CD4-positive, alpha-beta T cell treated with Interleukin-17A for 1 hour (primary cell): ENCODE data around the gene KCNG1.
"Not testable (repeated sequence)": the region's sequence is repeated elsewhere in the genome, so short reads cannot be mapped to it uniquely, and the experiment has no call there.

Experiments
- DNase-seq: peaks from one replicate; pipeline ENCODE4 v3.0.0-alpha.2; 2020

Gene KCNG1

GRCh38 chr20:51022803-51023616 is at the start of gene KCNG1:
KCNG1 (minus strand) TSS chr20:51023107; CDS start chr20:51010338, 12,769 bp downstream.
- peak; percentile 25 for DNase-seq

- no peak for DNase-seq
Observed at GRCh38 chr20:51070621-51071020, 47.7 kb upstream of the KCNG1 start.

GRCh38 chr20:51067792-51068191 is 44.9 kb upstream of the KCNG1 start:
- no peak for DNase-seq

GRCh38 chr20:51065615-51066014 is 42.7 kb upstream of the KCNG1 start:
- DNase-seq = no peak

GRCh38 chr20:51064137-51064536 is 41.2 kb upstream of the KCNG1 start:
- no peak for DNase-seq

DNA sequence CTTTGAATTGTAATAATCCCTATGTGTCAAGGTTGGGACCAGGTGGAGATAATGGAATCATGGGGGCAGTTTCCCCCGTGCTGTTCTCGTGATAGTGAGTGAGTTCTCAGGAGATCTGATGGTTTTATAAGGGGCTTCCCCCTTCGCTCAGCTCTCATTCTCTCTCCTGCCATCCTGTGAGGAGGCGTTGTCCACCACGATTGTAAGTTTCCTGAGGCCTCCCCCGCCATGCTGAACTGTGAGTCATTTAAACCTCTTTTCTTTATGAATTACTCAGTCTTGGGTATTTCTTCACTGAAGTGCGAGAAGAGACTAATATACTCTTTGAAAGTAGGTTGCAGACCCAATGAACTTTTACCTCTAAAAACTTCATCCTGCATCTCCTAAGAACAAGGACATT is 39.2 kb upstream of the KCNG1 start:
- no peak for DNase-seq

DNA sequence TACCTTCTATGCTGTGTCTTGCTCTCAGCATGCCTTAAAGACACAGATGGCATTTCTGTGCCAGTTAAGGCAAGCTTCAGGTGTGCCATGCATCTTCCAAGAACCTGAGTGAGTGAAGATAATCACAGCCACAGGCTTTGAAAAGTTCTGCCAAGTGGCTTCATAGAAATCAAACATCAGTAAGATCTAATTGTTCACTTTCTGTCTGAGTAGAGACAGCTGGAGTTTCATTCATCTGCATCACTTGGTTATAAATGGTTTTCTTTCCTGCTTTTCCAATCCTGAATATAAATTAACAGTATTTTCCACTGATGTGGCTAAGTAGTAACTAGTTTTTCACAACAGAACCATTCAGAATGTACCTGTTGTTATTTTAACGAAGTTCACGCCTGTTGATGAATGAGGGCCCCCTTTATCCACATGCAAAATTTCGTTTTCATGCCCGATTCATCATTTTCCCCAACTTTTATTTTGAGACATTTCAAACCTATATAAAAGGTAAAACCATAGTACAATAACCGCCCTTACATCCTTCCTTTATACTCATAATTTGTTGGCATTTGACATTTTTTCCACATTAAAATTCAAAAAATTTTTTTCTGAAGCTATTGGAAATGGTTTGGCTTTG is 38.6 kb upstream of the KCNG1 start:
- no peak for DNase-seq

DNA sequence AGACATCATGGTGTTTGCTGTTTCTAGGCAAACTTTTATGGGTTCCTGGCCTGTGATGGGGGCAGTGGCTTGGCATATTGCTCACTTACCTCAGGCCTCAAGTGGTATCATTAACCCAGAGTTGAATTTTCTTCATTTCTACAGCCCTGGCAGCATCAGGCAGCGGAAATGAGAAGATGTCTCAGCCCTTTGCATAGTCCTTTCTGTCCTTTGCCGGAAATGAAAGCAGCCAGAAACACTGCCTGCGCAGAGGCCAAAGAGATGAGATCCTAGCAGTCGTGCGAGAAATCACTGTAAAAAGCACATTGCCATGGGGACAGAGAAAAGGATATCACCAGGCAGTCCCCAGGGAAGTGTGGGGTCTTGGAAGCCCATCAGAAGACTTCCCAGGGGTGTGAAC is 37.4 kb upstream of the KCNG1 start:
- no peak for DNase-seq

- no peak for DNase-seq
Observed at GRCh38 chr20:51059862-51060261, 37.0 kb upstream of the KCNG1 start.

- no peak for DNase-seq
Observed at GRCh38 chr20:51058017-51058416, 35.1 kb upstream of the KCNG1 start.

- DNase-seq = no peak
Observed at GRCh38 chr20:51054233-51054632, 31.3 kb upstream of the KCNG1 start.

DNA sequence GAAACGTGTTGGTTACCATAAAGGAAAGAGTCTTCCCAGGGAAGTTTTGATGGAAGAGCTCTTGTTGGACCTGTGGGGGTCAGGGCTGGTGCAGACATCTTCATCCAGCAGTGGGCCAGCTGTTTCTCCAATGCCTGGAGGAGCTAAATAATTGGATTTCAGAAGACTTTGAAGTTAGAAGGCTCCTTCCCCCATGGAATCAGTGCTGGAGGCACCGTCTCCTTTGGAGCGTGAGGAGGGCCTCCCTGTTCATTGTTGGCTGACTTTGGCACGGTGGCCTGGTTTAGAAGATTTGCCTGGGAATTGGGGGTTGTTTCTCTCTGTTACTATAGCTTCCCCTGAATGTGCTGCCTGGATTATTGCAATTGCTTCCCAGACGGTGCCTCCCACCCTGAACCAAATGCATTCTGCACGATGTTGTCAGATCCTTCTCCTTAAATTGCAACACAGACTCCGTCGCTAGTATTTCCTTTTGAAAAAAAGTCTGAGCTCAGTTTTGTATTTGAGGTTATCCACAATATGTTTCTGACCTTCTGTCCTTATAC is 27.7 kb upstream of the KCNG1 start:
- DNase-seq = no peak

- DNase-seq = no peak
Observed at GRCh38 chr20:51046021-51046985, 23.4 kb upstream of the KCNG1 start.

- DNase-seq = not testable (repeated sequence)
Observed at GRCh38 chr20:51045492-51045891, 22.6 kb upstream of the KCNG1 start.

DNA sequence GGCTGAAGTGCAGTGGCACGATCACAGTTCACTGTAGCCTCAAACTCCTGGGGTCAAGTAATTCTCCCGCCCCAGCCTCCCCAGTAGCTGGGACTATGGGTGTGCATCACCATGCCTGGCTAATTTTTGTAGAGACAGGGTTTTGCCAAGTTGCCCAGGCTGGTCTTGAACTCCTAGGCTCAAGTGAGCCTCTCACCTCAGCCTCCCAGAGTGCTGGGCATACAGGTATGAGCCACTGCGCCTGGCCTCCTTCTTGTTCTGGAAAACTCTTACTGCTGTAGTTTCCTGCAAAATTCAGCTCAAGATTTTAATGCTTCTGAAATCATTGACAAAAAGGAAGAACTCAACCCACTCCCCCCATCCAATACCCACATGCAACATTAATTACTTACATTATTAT is 21.9 kb upstream of the KCNG1 start:
- DNase-seq = no peak

DNA sequence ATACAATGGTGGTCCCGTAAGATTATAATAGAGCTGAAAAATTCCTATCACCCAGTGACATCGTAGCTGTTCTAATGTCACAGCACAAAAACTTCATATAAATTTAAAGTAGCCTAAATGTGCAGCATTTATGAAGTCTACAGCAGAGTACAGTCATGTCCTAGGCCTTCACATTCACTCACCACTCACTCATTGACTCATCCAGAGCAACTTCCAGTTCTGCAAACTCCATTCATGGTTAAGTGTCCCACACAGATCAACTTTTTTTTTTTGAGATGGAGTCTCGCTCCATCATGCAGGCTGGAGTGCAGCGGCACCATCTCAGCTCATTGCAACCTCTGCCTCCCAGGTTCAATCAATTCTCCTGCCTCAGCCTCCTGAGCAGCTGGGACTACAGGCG is 20.9 kb upstream of the KCNG1 start:
- DNase-seq = no peak

DNA sequence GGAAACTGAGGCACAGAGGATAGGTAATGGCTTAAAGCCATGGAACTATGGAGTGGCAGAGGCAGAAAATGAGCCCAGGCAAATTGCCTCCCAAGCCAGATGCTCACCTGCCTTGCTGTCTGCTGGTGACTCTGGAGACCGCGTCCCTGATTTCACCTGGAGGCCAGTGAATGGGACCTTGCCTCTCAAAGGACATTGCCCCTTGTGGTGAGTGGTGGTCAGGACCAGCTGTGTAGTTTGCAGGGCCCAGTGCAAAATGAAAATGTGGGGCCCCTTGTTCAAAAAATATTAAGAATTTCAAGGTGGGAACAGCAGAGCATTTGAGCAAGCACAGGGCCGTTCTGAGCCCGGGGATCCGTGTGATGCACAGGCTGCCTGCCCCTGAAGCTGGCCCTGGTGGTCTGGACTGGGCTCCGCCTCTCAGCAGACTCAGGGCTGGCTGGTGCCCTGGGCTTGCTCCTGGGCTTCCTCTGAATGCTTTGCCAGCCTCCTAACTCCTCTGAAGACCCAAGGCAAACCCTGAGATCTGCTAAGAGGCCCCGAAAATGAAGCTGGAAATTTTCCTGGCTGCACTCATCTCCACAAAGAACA is 19.8 kb upstream of the KCNG1 start:
- no peak for DNase-seq

DNA sequence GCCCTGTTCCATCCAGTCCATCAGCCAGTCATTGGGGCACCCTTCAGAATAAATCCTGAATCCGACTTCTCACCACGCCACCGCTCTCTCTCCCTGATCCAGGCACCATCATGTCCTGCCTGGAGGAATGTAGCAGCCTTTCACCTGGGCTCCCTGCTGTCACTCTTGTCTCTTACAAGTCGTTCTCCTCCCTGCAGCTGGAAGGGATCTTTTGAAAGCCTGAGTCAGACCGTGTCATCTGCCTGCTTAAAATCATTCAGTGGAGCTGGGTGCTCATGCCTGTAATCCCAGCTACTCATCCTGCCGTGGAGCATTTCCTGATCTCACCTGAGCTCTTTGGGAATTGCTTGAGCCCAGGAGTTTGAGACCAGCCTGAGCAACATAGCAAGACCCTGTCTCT is 19.2 kb upstream of the KCNG1 start:
- DNase-seq = no peak

DNA sequence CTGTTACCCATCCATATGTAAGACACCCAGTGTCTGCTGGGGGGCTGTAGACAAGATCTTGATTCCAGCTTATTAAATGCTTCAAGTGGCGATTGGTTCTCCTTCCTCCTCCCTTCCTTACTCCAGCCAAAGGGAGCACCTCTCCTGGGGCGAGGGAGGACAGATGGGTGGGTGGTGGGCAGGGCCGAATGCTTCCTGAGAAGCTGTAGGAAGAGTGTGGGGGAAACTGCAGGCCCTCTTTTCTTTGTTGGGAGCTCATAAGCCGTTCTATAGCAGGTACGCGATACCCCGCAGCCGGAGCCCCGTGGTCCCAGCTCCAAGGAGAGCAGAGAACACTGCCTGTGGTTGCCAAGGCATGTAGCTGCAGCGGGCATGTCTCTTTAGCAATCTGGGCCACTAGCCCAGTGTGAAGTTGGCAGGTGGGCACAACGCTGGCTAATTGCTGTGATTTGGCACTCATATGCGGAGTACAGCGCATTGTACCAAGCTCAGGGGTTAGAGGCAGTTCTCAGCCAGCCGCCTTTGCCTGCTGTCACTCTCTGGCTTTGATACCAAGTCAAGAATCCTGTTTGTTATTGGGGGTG is 14.7 kb upstream of the KCNG1 start:
- no peak for DNase-seq

DNA sequence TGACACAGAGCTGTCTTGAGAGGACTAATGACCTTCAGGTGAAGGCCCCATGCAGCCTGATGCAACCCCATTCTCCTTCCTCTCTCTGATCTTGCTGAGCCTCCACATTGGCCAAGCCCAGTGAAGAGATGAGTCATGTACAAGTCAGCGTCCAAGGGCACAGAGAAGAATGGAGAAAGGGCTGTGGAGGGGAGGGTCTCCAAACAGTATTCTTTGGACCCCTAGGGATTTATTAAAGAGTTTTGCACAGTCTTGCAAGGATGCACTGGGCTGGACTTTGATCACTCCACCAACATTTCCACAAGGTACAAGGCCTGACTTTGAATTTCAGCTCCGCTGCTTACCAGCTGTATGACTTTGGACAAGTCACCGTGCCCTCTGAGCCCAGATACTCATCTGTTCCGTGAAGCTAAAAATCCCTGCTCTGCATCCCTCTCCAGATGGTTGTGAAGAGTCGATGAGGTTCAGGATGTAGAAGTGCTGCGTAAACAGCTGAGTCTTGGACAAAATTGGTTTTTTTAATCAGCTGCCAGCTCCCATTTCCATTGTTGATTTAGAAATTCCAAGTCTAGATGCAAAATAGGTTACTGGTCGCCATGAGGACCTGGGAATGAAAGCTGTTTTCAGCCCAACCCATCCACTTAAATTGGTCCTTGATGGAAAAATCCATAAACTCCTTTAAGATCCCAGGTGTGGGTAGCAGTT is 14.1 kb upstream of the KCNG1 start:
- no peak for DNase-seq

DNA sequence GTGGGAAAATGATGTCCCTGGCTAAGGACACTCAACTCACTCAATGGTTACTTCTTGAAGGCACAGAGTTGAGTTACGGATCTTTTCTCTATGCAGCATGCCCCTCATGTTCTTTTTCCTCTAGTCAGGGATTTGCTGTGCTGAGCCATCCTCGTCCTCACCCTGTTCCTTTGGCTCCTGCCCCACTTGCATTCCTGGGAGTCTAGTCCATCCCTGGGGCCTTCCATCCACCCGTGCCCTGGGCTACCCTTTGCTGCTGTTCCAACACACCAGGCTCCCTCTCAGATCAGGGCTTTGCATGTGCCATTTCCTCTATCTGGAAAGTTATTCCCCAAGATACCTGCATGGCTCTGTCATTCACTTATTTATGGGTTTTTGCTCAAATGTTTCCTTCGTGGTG is 13.3 kb upstream of the KCNG1 start:
- no peak for DNase-seq
